PFSK-1 (cell line): ENCODE results near the gene GPD1.

Experiments used
- FOXP2 ChIP-seq: optimal IDR thresholded peaks from 2 replicates; pipeline ENCODE3; 2011; ENCODE audit warnings: borderline replicate concordance, control low read depth, inconsistent platforms; ENCODE audit not compliant: insufficient read depth; ENCODE audit errors: extremely low read length, extremely low read depth
- POLR2AphosphoS5 ChIP-seq: IDR thresholded peaks from 2 replicates; pipeline ENCODE4 v1.6.1; 2012; ENCODE audit warnings: low read depth, mild to moderate bottlenecking, control low read depth, low read length, moderate library complexity
- REST ChIP-seq, 2 experiments: IDR thresholded peaks; 2 replicates each; pipeline versions ENCODE4 v1.6.1 to v1.8.0; 2011 to 2012; ENCODE audit warnings: low read depth in 2 of 2, low read length in 2 of 2, control low read depth in 1 of 2, inconsistent platforms in 1 of 2, mild to moderate bottlenecking in 1 of 2, moderate library complexity in 1 of 2; ENCODE audit not compliant: insufficient read depth in 1 of 2
- SIN3A ChIP-seq: IDR thresholded peaks from 2 replicates; pipeline ENCODE4 v1.6.1; 2012; ENCODE audit warnings: mild to moderate bottlenecking, low read length, moderate library complexity, borderline replicate concordance; ENCODE audit not compliant: insufficient read depth
- TAF1 ChIP-seq: IDR thresholded peaks from 2 replicates; pipeline ENCODE4 v1.6.1; 2012; ENCODE audit warnings: low read length, control low read depth, borderline replicate concordance; ENCODE audit not compliant: insufficient read depth

GPD1 gene

GRCh38 chr12:50106907-50107306, 3.1 kb downstream of the GPD1 start:
- TF ChIP-seq POLR2AphosphoS5 (no peak), TAF1 (no peak), SIN3A (no peak)

GRCh38 chr12:50107416-50108268, 3.8 kb downstream of the GPD1 start:
- no peak for TF ChIP-seq TAF1
- no peak for TF ChIP-seq FOXP2
- TF ChIP-seq REST (IDR thresholded peaks at IDR 0.05; ENCODE audit: insufficient read depth in 1 of 2, low read depth in 2 of 2, low read length in 2 of 2), result no peak
- TF ChIP-seq POLR2AphosphoS5, result no peak
- no peak for TF ChIP-seq SIN3A

- TF ChIP-seq POLR2AphosphoS5 (no peak), FOXP2 (no peak), SIN3A (no peak), REST (IDR thresholded peaks at IDR 0.05; ENCODE audit: insufficient read depth in 1 of 2, low read depth in 2 of 2, low read length in 2 of 2) (no peak), TAF1 (no peak)
These were observed 5.5 kb downstream of the GPD1 start for GRCh38 chr12:50109319-50109718.

- TF ChIP-seq SIN3A (no peak), POLR2AphosphoS5 (no peak), REST (IDR thresholded peaks at IDR 0.05; ENCODE audit: insufficient read depth in 1 of 2, low read depth in 2 of 2, low read length in 2 of 2) (no peak), FOXP2 (no peak), TAF1 (no peak)
These were observed 6.4 kb downstream of the GPD1 start for GRCh38 chr12:50110127-50110761.

- TF ChIP-seq FOXP2 (no peak), SIN3A (no peak), REST (IDR thresholded peaks at IDR 0.05; ENCODE audit: insufficient read depth in 1 of 2, low read depth in 2 of 2, low read length in 2 of 2) (no peak), TAF1 (no peak), POLR2AphosphoS5 (no peak)
These were observed 7.0 kb downstream of the GPD1 start for GRCh38 chr12:50110762-50111351.
